ACC112 (cell line): ENCODE data around the gene LMLN.
"Not testable (repeated sequence)": the region's sequence is repeated elsewhere in the genome, so short reads cannot be mapped to it uniquely, and the experiment has no call there.

Experiments used
- H2AFZ ChIP-seq: fragments of 200-600 bp; sonication (generic); one replicate; pipeline ENCODE4 v1.6.0; 2017; ENCODE audit warnings: antibody characterized with exemption, low read length; ENCODE audit not compliant: unreplicated experiment
- H3K27ac ChIP-seq: fragments of 200-600 bp; sonication (generic); 2 replicates; pipeline ENCODE4 v1.5.1; 2014; ENCODE audit warnings: low read depth, mild to moderate bottlenecking, antibody characterized with exemption, low read length, moderate library complexity
- H3K27me3 ChIP-seq: fragments of 200-600 bp; sonication (generic); 2 replicates; pipeline ENCODE4 v1.6.1; 2014; ENCODE audit warnings: mild to moderate bottlenecking, antibody characterized with exemption, low read length, moderate library complexity, mixed read lengths; ENCODE audit not compliant: insufficient read depth
- H3K36me3 ChIP-seq: fragments of 200-600 bp; sonication (generic); 2 replicates; pipeline ENCODE4 v1.6.1; 2016; ENCODE audit warnings: mild to moderate bottlenecking, antibody characterized with exemption, low read length, moderate library complexity, mixed read lengths; ENCODE audit not compliant: insufficient read depth
- H3K4me1 ChIP-seq: fragments of 200-600 bp; sonication (generic); one replicate; pipeline ENCODE4 v1.6.1; 2016; ENCODE audit warnings: low read length, mixed read lengths; ENCODE audit not compliant: insufficient read depth, unreplicated experiment, control insufficient read depth
- H3K4me3 ChIP-seq: fragments of 200-600 bp; sonication (generic); 2 replicates; pipeline ENCODE4 v1.5.1; 2014; ENCODE audit warnings: mild to moderate bottlenecking, low read depth, low read length
- H3K79me2 ChIP-seq: fragments of 200-600 bp; sonication (generic); one replicate; pipeline ENCODE4 v1.6.0; 2016; ENCODE audit warnings: low read length; ENCODE audit not compliant: control insufficient read depth, unreplicated experiment, insufficient read depth

Gene LMLN

DNA sequence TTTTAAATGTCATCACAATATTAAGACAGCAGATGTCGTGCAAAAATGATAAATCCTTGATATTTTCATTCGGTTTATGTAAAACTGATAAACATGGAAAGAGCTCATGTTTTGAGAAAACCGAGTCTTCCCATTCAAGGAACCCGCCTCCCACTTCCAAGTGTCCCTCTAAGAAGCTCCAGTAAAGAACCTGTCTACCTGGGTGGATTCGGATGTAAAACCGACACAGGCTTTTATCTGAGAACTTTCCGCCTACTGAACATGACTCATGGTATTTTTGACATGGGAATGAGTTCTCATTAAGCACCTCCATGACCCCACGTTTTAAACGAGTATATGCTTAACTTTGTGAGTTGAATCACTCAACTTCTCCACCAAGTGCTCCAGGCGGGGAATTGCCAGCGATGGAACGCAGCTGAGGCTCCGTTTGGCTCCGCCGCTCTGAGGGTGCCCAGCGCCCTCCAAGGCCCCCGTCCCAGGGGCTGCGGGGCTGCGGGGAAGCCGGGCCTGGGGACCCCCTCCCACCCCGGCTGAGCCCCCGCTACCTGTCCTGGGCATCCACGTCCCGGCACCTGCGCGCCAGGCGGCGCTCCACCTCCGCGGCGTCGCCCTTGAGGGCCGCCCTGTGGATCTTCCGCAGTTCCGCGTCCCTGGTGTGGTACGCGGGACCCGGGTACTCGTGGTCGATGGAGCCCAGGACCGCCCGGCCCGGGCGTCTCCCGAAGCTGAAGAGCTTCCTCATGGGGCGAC lies 119.9 kb downstream of the LMLN start:
- Histone ChIP-seq H3K27me3 (peaks cover 81% of the 10 kb centered on the region), H3K4me1 (peaks cover 5% of the 10 kb centered on the region), H3K27ac (no peak overlapping the region), H2AFZ (peak overlapping the region; percentile 45), H3K36me3 (no peaks in the 10 kb centered on the region), H3K4me3 (peak overlapping the region; percentile 74), H3K79me2 (no peaks in the 10 kb centered on the region)

DNA sequence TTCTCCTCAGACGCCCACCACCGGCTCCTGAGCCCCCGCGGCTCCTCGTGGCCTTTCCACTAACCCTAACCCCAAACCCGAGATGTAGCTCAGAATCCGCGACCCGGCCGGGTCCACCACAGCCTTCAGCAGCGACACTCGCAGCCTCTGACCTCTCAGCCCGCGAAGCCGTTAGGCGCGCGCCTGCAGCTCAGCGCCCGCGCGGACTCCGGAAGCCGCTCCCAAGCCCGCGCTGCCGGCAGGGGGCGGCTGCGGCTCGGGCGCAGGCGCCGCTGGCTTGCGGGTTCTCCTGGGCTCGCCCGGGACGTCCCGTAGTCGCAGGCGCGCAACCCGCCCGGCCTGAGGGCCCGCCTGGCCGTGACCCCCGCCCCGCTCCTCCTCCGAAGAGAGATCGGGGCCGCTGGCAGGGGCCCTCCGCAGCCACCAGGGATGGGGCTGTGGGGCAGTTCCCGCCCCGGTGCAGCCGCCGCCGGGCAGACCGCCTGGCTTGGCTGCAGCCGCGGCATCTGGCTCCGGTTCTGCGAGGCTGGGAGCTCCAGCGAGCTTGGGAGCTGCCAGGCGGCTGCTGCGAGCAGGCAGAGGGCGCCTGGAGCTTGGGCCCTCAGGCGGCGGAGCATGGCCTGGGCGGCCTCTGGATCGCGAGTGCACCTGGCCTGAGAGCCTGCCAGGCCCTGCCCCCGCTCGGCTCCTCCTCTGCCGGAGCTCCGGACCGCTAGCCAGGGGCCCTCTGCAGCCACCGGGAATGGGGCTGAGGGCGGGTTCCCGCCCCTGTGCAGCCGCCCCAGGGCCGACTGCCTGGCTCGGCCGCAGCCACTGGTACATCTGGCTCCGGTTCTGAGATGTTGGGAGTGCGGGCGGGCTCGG lies 120.7 kb downstream of the LMLN start:
- Histone ChIP-seq H3K36me3 (no peaks in the 10 kb centered on the region), H3K4me3 (peak overlapping the region; percentile 74), H3K27me3 (peaks cover 81% of the 10 kb centered on the region), H3K27ac (no peak overlapping the region), H3K79me2 (no peaks in the 10 kb centered on the region), H2AFZ (peak overlapping the region; percentile 45), H3K4me1 (peaks cover 5% of the 10 kb centered on the region)

DNA sequence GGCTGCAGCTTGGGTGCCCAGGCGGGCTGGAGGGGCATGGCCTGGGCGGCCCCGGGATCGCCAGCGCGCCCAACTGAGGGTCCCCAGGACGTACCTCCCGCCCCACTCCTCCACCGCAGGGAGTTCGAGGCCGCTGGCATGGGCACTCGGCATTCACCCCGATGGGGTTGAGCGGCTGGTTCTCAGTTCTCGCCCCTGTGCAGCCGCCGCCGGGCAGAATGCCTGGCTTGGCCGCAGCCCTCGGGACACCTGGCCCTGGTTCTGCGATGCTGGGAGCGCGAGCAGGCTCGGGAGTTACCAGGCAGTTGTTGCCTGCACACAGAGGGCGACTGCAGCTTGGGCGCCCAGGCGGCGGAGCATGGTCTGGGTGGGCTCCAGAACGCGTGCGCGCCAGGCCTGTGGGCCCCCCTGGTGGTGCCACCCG lies 121.4 kb downstream of the LMLN start:
- Histone ChIP-seq H2AFZ (no peak overlapping the region), H3K36me3 (no peaks in the 10 kb centered on the region), H3K4me1 (peaks cover 5% of the 10 kb centered on the region), H3K79me2 (no peaks in the 10 kb centered on the region), H3K27me3 (peaks cover 81% of the 10 kb centered on the region), H3K4me3 (no peak overlapping the region), H3K27ac (no peak overlapping the region)

DNA sequence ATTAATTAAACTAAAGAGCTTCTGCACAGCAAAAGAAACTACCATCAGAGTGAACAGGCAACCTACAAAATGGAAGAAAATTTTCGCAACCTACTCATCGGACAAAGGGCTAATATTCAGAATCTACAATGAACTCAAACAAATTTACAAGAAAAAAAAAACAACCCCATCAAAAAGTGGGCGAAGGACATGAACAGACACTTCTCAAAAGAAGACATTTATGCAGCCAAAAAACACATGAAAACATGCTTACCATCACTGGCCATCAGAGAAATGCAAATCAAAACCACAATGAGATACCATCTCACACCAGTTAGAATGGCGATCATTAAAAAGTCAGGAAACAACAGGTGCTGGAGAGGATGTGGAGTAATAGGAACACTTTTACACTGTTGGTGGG lies 122.2 kb downstream of the LMLN start:
- not testable (repeated sequence) for H3K36me3 ChIP-seq, H3K4me1 ChIP-seq, H2AFZ ChIP-seq, H3K79me2 ChIP-seq, H3K4me3 ChIP-seq, H3K27ac ChIP-seq
- peaks cover 81% of the 10 kb centered on the region for H3K27me3 ChIP-seq

DNA sequence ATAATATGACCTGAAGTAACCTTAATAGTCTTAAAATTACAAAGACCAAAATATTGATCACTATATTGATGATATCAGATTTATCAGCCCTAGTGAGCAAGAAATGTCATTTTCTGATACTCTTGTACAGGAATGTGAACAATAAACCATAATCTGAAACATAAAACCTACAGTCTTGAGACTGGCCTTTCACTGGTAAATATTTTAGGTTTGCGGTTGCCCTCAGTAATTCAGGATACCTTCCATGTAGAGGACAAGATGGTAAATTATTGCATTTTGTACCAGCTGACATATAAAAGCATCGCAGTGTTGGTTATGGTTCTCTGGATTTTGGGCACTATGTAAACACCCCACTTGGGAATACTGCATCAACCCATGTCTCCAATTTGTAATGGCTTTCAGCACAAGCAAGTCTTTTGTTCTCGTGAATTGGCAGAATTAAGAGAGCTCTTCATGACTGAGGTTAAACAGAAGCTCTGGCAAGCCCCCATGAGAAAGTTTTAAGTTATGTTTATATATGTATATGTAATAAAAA lies 128.5 kb downstream of the LMLN start:
- H3K36me3 ChIP-seq = no peaks in the 10 kb centered on the region
- no peak overlapping the region for H2AFZ ChIP-seq
- no peaks in the 10 kb centered on the region for H3K79me2 ChIP-seq
- H3K27me3 ChIP-seq = peaks cover 80% of the 10 kb centered on the region
- H3K4me1 ChIP-seq = no peaks in the 10 kb centered on the region
- no peak overlapping the region for H3K27ac ChIP-seq
- no peak overlapping the region for H3K4me3 ChIP-seq

DNA sequence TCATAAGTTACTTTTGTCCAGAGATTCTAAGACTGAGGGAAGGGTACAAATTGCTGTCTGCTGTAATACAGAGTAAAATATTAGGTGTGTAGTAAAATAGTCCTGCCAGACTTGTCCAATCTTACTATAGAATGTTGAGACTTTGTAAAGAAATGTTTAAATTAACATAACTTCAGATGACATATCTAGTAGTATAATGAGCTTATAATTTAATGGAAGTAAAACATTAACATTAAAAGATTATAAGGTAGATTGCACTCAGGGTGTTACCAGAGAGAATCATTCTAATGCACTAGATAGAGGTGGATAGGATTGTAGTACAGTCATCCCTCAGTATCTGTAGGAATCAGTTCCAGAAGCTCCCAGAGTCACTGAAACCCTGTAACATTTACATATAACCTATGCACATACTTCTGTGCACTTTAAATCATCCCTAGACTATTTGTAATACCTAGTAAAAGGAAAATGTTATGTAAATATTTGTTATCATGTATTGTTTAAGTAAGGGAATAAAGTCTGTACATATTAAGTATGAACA lies 130.8 kb downstream of the LMLN start:
- Histone ChIP-seq H3K27me3 (peaks cover 79% of the 10 kb centered on the region), H3K4me1 (no peaks in the 10 kb centered on the region), H3K79me2 (no peaks in the 10 kb centered on the region), H3K36me3 (no peaks in the 10 kb centered on the region), H2AFZ (no peak overlapping the region), H3K27ac (no peak overlapping the region), H3K4me3 (no peak overlapping the region)

DNA sequence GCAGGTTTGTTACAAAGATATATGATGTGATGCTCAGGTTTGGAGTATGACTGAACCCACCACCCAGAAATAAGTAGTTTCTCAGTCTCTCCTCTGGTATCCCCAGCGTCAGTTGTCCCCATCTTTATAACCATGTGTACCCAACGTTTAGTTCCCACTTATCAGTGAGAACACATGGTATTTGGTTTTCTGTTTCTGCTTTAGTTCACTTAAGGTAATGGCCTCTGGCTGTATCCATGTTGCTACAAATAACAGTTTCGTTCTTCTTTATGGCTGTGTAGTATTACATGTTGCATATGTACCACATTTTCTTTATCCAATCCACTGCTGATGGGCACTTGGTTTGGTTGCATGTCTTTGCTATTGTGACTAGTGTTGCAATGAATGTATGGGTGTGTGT lies 132.3 kb downstream of the LMLN start:
- H3K79me2 ChIP-seq = no peaks in the 10 kb centered on the region
- no peak overlapping the region for H3K27ac ChIP-seq
- H3K27me3 ChIP-seq = peaks cover 78% of the 10 kb centered on the region
- H3K36me3 ChIP-seq = no peaks in the 10 kb centered on the region
- H3K4me3 ChIP-seq = no peak overlapping the region
- no peak overlapping the region for H2AFZ ChIP-seq
- no peaks in the 10 kb centered on the region for H3K4me1 ChIP-seq

DNA sequence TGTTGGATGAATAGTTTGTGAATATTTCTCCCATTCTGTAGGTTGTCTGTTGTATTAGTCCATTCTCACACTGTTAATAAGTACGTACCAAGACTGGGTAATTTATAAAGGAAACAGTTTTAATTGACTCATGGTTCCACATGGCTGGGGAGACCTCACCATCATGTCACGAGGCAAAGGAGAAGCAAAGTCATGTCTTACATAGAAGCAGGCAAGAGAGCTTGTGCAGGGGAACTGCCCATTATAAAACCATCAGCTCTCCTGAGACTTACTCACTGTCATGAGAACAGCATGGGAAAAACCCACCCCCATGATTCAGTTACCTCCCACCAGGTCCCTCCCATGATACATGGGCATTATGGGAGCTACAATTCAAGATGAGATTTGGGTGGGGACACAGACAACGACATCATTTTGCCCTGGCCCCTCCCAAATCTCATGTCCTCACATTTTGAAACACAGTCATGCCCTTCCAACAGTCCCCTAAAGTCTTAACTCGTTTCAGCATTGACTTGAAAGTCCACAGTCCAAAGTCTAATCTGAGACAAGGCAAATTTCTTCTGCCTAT lies 133.2 kb downstream of the LMLN start:
- no peak overlapping the region for H3K4me3 ChIP-seq
- peaks cover 70% of the 10 kb centered on the region for H3K27me3 ChIP-seq
- no peaks in the 10 kb centered on the region for H3K79me2 ChIP-seq
- no peak overlapping the region for H2AFZ ChIP-seq
- no peak overlapping the region for H3K27ac ChIP-seq
- H3K4me1 ChIP-seq = no peaks in the 10 kb centered on the region
- no peaks in the 10 kb centered on the region for H3K36me3 ChIP-seq
